Gastroesophageal sphincter (tissue), 3 donors: ENCODE measurements around the gene SND1.

Source experiments
- EP300 ChIP-seq: sonication (generic); formaldehyde crosslinking; IDR thresholded peaks from one replicate; pipeline ENCODE4 v1.6.1; 2017; ENCODE audit warnings: antibody characterized with exemption, mild to moderate bottlenecking
- POLR2A ChIP-seq, 2 donors: fragments of 450-650 bp; IDR thresholded peaks; one replicate each; pipeline ENCODE4 v1.6.1; 2017; ENCODE audit warnings: antibody characterized with exemption in 2 of 2, mild to moderate bottlenecking in 2 of 2, moderate library complexity in 1 of 2
- TF ChIP-seq, protein P1 (sequence below), 4 experiments: fragments of 200-600 bp in 2 of 4; fragments of 450-650 bp in 2 of 4; sonication (generic) in 1 of 4; IDR thresholded peaks; one replicate each; pipeline ENCODE4 v1.5.1; 2017 to 2019; ENCODE audit warnings: antibody characterized with exemption in 4 of 4, mild to moderate bottlenecking in 2 of 4, moderate library complexity in 2 of 4

DNA sequence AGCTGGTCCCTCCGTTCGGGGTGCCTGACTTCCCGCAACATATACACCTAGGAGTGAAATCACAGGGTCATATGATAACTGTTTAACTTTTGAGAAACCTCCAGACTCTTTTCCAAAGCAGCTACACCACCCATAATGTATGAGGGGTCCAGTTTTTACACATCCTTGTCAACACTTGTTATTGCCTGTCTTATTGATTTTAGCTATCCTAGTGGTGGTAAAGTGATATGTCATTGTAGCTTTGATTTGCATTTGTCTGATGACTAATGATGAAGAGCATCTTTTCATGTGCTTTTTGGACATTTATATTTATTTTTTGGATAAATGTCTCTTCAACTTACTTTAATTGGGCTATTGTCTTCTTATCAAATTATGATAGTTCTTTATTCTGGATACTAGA lies 29.0 kb downstream of the SND1 start:
- TF ChIP-seq, protein P1, sequence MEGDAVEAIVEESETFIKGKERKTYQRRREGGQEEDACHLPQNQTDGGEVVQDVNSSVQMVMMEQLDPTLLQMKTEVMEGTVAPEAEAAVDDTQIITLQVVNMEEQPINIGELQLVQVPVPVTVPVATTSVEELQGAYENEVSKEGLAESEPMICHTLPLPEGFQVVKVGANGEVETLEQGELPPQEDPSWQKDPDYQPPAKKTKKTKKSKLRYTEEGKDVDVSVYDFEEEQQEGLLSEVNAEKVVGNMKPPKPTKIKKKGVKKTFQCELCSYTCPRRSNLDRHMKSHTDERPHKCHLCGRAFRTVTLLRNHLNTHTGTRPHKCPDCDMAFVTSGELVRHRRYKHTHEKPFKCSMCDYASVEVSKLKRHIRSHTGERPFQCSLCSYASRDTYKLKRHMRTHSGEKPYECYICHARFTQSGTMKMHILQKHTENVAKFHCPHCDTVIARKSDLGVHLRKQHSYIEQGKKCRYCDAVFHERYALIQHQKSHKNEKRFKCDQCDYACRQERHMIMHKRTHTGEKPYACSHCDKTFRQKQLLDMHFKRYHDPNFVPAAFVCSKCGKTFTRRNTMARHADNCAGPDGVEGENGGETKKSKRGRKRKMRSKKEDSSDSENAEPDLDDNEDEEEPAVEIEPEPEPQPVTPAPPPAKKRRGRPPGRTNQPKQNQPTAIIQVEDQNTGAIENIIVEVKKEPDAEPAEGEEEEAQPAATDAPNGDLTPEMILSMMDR (IDR thresholded peaks at IDR 0.05) = no peak
- no peak for TF ChIP-seq POLR2A (IDR thresholded peaks at IDR 0.05)
- TF ChIP-seq EP300 = no peak
